K562 (cell line): ENCODE results near the gene GDF2. TPM values are rescaled to one million over a fixed set of nuclear protein-coding genes. Genes with fewer than 3 reads are reported as not detected.
A peak's percentile ranks its signal among the peaks of the same experiment; 100 is the strongest.

Experiments
- ATAC-seq: fragments of 200-7000 bp; cut with Tn5 transposase; 3 replicates; pipeline ENCODE4 v1.9.1; 2020; ENCODE audit warnings: moderate library complexity
- BruUV-seq: library from RNA; stranded (reverse); fragments of 400-500 nt; replicated peaks from 2 replicates; lab custom pipeline; 2021; lab: Mats Ljungman, UMichigan
- CTCF ChIA-PET: fragments of 300-600 bp; formaldehyde crosslinking; extraction: SDS; loops from one replicate; lab custom pipeline; 2021; ENCODE audit warnings: low intra/inter-chr PET ratio; lab: Yijun Ruan, JAX
- POLR2A ChIA-PET: fragments of 300-600, 350-650 bp; sonication (Branson Sonifier 250); formaldehyde crosslinking; extraction: SDS; loops from one replicate; lab custom pipeline; 2021; ENCODE audit warnings: antibody characterized with exemption, inconsistent platforms; lab: Yijun Ruan, JAX
- DNase-seq, 4 experiments: peaks; one replicate each; pipeline versions ENCODE4 v3.0.0 to v3.0.0-alpha.2; 2011 to 2018; ENCODE audit warnings: low spot score in 3 of 4, mixed read lengths in 3 of 4; ENCODE audit errors: extremely low read depth in 1 of 4
- FAIRE-seq: peaks from 2 replicates; lab custom pipeline; 2011; peaks lifted over from hg19 to GRCh38; lab: Jason Lieb, UNC
- H2AFZ ChIP-seq: 2 replicates; pipeline ENCODE4 v1.6.0; 2011; ENCODE audit warnings: low read depth, low read length, control low read depth, inconsistent platforms
- H3K27ac ChIP-seq: fragments of 200-600 bp; 3 replicates; pipeline ENCODE4 v1.8.0; 2011; ENCODE audit warnings: low read depth, mild to moderate bottlenecking, control low read depth, inconsistent platforms, low read length, moderate library complexity, mixed read lengths; ENCODE audit errors: extremely low read depth
- H3K27me3 ChIP-seq, 2 experiments: fragments of 300-600 bp in 1 of 2; 2 replicates in 1 of 2; 3 replicates in 1 of 2; pipeline versions ENCODE4 v1.6.0 to v1.8.0; 2011; ENCODE audit warnings: inconsistent platforms in 2 of 2, low read length in 2 of 2, mild to moderate bottlenecking in 1 of 2, mixed read lengths in 1 of 2, moderate library complexity in 1 of 2; ENCODE audit not compliant: control insufficient read depth in 2 of 2, insufficient read depth in 2 of 2
- H3K36me3 ChIP-seq: fragments of 300-600 bp; 3 replicates; pipeline ENCODE4 v1.8.0; 2011; ENCODE audit warnings: mild to moderate bottlenecking, low read length, inconsistent platforms; ENCODE audit not compliant: control insufficient read depth, insufficient read depth
- H3K4me1 ChIP-seq, 2 experiments: fragments of 200-600 bp in 1 of 2; replicated peaks in 1 of 2; 2 replicates in 1 of 2; 3 replicates in 1 of 2; pipeline versions ENCODE4 v1.5.1 to v1.8.0; 2011; ENCODE audit warnings: inconsistent platforms in 2 of 2, low read length in 2 of 2, mild to moderate bottlenecking in 1 of 2, mixed read lengths in 1 of 2, moderate library complexity in 1 of 2; ENCODE audit not compliant: control insufficient read depth in 2 of 2, insufficient read depth in 2 of 2
- H3K4me2 ChIP-seq: 2 replicates; pipeline ENCODE4 v1.6.1; 2011; ENCODE audit warnings: low read length, control low read depth, inconsistent platforms, mixed read lengths; ENCODE audit not compliant: insufficient read depth
- H3K4me3 ChIP-seq: fragments of 200-600 bp; sonication (generic), shearing (Covaris generic); 2 replicates; pipeline ENCODE4 v1.5.1; 2016; ENCODE audit warnings: control low read depth, inconsistent platforms
- H3K79me2 ChIP-seq: fragments of 200-600 bp; 3 replicates; pipeline ENCODE4 v1.8.0; 2011; ENCODE audit warnings: low read length, inconsistent platforms; ENCODE audit not compliant: control insufficient read depth, insufficient read depth
- H3K9ac ChIP-seq, 2 experiments: 2 replicates each; pipeline versions ENCODE4 v1.6.0 to v1.6.1; 2011; ENCODE audit warnings: low read depth in 2 of 2, low read length in 2 of 2, control low read depth in 1 of 2, inconsistent platforms in 1 of 2, mild to moderate bottlenecking in 1 of 2, mixed read lengths in 1 of 2; ENCODE audit not compliant: insufficient read depth in 1 of 2
- H3K9me1 ChIP-seq: one replicate; pipeline ENCODE4 v1.6.0; 2011; ENCODE audit warnings: inconsistent platforms, mild to moderate bottlenecking, low read length, moderate library complexity; ENCODE audit not compliant: control insufficient read depth, insufficient read depth
- H3K9me3 ChIP-seq: replicated peaks from 2 replicates; pipeline ENCODE4 v1.5.1; 2011; ENCODE audit warnings: low read depth, low read length, inconsistent platforms; ENCODE audit not compliant: control insufficient read depth, insufficient read depth
- H4K20me1 ChIP-seq: replicated peaks from 2 replicates; pipeline ENCODE4 v1.6.1; 2011; ENCODE audit warnings: low read length, inconsistent platforms, mixed read lengths; ENCODE audit not compliant: control insufficient read depth, insufficient read depth
- COPS2 ChIP-seq: fragments of 450-650 bp; conservative IDR thresholded peaks from 2 replicates; pipeline ENCODE4 v1.6.1; 2016; ENCODE audit warnings: mild to moderate bottlenecking, moderate library complexity
- SRF ChIP-seq, 2 experiments: fragments of 250-450, 450-650 bp in 1 of 2; sonication (Bioruptor Pico) in 1 of 2; sonication (generic) in 1 of 2; formaldehyde crosslinking; IDR thresholded peaks; 2 replicates each; pipeline versions ENCODE4 v1.5.0 to v1.5.1; 2020 to 2022; ENCODE audit warnings: mild to moderate bottlenecking in 1 of 2, missing genetic modification reagents in 1 of 2
- TCF3 ChIP-seq: sonication (generic); formaldehyde crosslinking; IDR thresholded peaks from 2 replicates; pipeline ENCODE4 v1.4.0; 2020; ENCODE audit warnings: mild to moderate bottlenecking, missing genetic modification reagents
- ZNF445 ChIP-seq: fragments of 250-450 bp; sonication (Bioruptor Pico); IDR thresholded peaks from 2 replicates; pipeline ENCODE4 v1.4.0; 2020; ENCODE audit warnings: low read depth, mild to moderate bottlenecking, moderate library complexity
- ZNF717 ChIP-seq: fragments of 250-450 bp; sonication (Bioruptor Pico); IDR thresholded peaks from 2 replicates; pipeline ENCODE4 v1.5.0; 2021
- ZNF76 ChIP-seq: fragments of 250-450 bp; sonication (Bioruptor Pico); IDR thresholded peaks from 2 replicates; pipeline ENCODE4 v1.4.0; 2020; ENCODE audit warnings: mild to moderate bottlenecking, moderate library complexity, borderline replicate concordance
- WGBS: fragments of 100-300 bp; shearing (Covaris generic); methylation state at CpG from one replicate; pipeline ENCODE4 v1.1.6; 2016; ENCODE audit warnings: low coverage, mixed read lengths; ENCODE audit not compliant: insufficient coverage; ENCODE audit errors: missing lambda C conversion rate; 5-methylcytosine and 5-hydroxymethylcytosine counted together
- in situ Hi-C: fragments of 300-500 bp; cut with MboI; formaldehyde crosslinking; loops from 4 replicates; pipeline ENCODE4 v1.15.0; 2018; ENCODE audit warnings: inconsistent platforms, mixed read lengths
- intact Hi-C: fragments of 100-400 bp; cut with micrococcal nuclease; formaldehyde crosslinking; loops from 2 replicates; pipeline ENCODE4 v1.14.2; 2022
- polyA plus RNA-seq, 8 experiments: library from polyadenylated mRNA; depleted of rRNA in 4 of 8; stranded (reverse) in 5 of 8; unstranded in 3 of 8; fragments of >200 nt; fragmentation: Nextera tagmentation in 2 of 8; fragmentation: Illumina TruSeq in 1 of 8; extraction: Ambion mirVana in 2 of 8; extraction: Trizol in 1 of 8; gene quantifications; 2 replicates each; pipeline versions ENCODE4 v1.2.1 to v1.2.3, GENCODE V29; 2011 to 2014; ENCODE audit warnings: inconsistent platforms in 1 of 8, missing spikeins in 1 of 8
- total RNA-seq, 7 experiments: library from RNA; depleted of rRNA in 6 of 7; stranded (reverse); fragments of >200 nt in 6 of 7; fragmentation: Illumina TruSeq in 2 of 7; extraction: Trizol in 2 of 7; gene quantifications; 2 replicates each; pipeline versions ENCODE4 v1.2.1 to v1.2.3, GENCODE V29; 2011 to 2021; ENCODE audit warnings: low replicate concordance in 1 of 7
- TF ChIP-seq, protein P1 (sequence below): fragments of 450-650 bp; IDR thresholded peaks from 2 replicates; pipeline ENCODE4 v1.6.1; 2016; ENCODE audit warnings: mild to moderate bottlenecking, moderate library complexity
- TF ChIP-seq, protein P2 (sequence below): fragments of 450-650 bp; IDR thresholded peaks from one replicate; pipeline ENCODE4 v1.6.1; 2018; ENCODE audit warnings: mild to moderate bottlenecking, moderate library complexity; ENCODE audit not compliant: partially characterized antibody

GDF2 gene
- total and polyA plus RNA-seq, 9 of the 15 experiments (the other 6 are each of a cell fraction or from before 2014, with no cell fraction given): 0.08 to 0.58 (median 0.27) TPM; not detected in 2

DNA sequence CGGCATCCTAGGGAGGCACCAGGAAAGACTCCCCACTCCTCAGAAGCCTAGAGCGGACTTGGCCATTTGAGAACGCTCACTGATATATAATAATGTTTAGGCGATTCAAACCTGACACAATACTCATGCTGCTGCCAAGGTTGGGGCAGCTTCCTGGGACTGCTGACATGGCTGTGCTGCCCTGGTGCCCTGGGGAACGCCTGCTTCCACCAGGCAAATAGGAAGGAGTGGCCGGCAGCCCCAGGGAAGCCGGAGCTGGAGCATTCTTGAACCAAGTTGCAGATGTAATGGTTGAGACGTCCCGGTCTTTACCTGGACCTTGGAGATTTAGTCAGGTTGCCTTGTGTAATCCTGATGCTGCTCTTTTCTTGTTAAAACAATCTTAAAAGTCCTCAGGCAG is 13.5 kb upstream of the GDF2 start:
- no peaks in the 10 kb centered on the region for H3K9me1 ChIP-seq
- H4K20me1 ChIP-seq: peaks cover 11% of the 10 kb centered on the region; the same call in 1 of the 2 replicates
- POLR2A ChIA-PET: no interaction called here
- H3K4me1 ChIP-seq: peaks cover 26 to 46% of the 10 kb centered on the region in 2 experiments; a peak in 4 of 5 replicates
- 35% methylated on average over 9 of the region's 9 CpGs for WGBS
- H3K4me3 ChIP-seq: no peak overlapping the region
- H3K27me3 ChIP-seq: peaks cover 0 to 6% of the 10 kb centered on the region in 2 experiments; a peak in 3 of 5 replicates
- H3K9me3 ChIP-seq: no peaks in the 10 kb centered on the region
- H3K4me2 ChIP-seq: no peak overlapping the region
- CTCF ChIA-PET: no interaction called here
- intact Hi-C loops (no loop called here), in situ Hi-C loops (no loop called here)
- no peaks in the 10 kb centered on the region for H3K79me2 ChIP-seq
- no peak overlapping the region for H3K27ac ChIP-seq
- DNase-seq: no peak
- no TSS peak for BruUV-seq
- H2AFZ ChIP-seq: no peak overlapping the region
- no peaks in the 10 kb centered on the region for H3K36me3 ChIP-seq
- no peak for FAIRE-seq
- ATAC-seq: no peak
- peak overlapping the region in 1 of 2 experiments; percentile 23; a peak in 1 of 4 replicates for H3K9ac ChIP-seq
- TF ChIP-seq ZNF717 (CRISPR knock-in tag): no peak
- TF ChIP-seq, protein P1, sequence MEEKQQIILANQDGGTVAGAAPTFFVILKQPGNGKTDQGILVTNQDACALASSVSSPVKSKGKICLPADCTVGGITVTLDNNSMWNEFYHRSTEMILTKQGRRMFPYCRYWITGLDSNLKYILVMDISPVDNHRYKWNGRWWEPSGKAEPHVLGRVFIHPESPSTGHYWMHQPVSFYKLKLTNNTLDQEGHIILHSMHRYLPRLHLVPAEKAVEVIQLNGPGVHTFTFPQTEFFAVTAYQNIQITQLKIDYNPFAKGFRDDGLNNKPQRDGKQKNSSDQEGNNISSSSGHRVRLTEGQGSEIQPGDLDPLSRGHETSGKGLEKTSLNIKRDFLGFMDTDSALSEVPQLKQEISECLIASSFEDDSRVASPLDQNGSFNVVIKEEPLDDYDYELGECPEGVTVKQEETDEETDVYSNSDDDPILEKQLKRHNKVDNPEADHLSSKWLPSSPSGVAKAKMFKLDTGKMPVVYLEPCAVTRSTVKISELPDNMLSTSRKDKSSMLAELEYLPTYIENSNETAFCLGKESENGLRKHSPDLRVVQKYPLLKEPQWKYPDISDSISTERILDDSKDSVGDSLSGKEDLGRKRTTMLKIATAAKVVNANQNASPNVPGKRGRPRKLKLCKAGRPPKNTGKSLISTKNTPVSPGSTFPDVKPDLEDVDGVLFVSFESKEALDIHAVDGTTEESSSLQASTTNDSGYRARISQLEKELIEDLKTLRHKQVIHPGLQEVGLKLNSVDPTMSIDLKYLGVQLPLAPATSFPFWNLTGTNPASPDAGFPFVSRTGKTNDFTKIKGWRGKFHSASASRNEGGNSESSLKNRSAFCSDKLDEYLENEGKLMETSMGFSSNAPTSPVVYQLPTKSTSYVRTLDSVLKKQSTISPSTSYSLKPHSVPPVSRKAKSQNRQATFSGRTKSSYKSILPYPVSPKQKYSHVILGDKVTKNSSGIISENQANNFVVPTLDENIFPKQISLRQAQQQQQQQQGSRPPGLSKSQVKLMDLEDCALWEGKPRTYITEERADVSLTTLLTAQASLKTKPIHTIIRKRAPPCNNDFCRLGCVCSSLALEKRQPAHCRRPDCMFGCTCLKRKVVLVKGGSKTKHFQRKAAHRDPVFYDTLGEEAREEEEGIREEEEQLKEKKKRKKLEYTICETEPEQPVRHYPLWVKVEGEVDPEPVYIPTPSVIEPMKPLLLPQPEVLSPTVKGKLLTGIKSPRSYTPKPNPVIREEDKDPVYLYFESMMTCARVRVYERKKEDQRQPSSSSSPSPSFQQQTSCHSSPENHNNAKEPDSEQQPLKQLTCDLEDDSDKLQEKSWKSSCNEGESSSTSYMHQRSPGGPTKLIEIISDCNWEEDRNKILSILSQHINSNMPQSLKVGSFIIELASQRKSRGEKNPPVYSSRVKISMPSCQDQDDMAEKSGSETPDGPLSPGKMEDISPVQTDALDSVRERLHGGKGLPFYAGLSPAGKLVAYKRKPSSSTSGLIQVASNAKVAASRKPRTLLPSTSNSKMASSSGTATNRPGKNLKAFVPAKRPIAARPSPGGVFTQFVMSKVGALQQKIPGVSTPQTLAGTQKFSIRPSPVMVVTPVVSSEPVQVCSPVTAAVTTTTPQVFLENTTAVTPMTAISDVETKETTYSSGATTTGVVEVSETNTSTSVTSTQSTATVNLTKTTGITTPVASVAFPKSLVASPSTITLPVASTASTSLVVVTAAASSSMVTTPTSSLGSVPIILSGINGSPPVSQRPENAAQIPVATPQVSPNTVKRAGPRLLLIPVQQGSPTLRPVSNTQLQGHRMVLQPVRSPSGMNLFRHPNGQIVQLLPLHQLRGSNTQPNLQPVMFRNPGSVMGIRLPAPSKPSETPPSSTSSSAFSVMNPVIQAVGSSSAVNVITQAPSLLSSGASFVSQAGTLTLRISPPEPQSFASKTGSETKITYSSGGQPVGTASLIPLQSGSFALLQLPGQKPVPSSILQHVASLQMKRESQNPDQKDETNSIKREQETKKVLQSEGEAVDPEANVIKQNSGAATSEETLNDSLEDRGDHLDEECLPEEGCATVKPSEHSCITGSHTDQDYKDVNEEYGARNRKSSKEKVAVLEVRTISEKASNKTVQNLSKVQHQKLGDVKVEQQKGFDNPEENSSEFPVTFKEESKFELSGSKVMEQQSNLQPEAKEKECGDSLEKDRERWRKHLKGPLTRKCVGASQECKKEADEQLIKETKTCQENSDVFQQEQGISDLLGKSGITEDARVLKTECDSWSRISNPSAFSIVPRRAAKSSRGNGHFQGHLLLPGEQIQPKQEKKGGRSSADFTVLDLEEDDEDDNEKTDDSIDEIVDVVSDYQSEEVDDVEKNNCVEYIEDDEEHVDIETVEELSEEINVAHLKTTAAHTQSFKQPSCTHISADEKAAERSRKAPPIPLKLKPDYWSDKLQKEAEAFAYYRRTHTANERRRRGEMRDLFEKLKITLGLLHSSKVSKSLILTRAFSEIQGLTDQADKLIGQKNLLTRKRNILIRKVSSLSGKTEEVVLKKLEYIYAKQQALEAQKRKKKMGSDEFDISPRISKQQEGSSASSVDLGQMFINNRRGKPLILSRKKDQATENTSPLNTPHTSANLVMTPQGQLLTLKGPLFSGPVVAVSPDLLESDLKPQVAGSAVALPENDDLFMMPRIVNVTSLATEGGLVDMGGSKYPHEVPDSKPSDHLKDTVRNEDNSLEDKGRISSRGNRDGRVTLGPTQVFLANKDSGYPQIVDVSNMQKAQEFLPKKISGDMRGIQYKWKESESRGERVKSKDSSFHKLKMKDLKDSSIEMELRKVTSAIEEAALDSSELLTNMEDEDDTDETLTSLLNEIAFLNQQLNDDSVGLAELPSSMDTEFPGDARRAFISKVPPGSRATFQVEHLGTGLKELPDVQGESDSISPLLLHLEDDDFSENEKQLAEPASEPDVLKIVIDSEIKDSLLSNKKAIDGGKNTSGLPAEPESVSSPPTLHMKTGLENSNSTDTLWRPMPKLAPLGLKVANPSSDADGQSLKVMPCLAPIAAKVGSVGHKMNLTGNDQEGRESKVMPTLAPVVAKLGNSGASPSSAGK: no peak
- TF ChIP-seq SRF (CRISPR knock-in tag; IDR thresholded peaks at IDR 0.05): no peak
- no peak for TF ChIP-seq ZNF76 (CRISPR knock-in tag)
- no peak for TF ChIP-seq TCF3 (CRISPR knock-in tag)
- TF ChIP-seq COPS2: no peak
- TF ChIP-seq ZNF445 (CRISPR knock-in tag): no peak
- TF ChIP-seq, protein P2, sequence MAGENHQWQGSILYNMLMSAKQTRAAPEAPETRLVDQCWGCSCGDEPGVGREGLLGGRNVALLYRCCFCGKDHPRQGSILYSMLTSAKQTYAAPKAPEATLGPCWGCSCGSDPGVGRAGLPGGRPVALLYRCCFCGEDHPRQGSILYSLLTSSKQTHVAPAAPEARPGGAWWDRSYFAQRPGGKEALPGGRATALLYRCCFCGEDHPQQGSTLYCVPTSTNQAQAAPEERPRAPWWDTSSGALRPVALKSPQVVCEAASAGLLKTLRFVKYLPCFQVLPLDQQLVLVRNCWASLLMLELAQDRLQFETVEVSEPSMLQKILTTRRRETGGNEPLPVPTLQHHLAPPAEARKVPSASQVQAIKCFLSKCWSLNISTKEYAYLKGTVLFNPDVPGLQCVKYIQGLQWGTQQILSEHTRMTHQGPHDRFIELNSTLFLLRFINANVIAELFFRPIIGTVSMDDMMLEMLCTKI: no peak
